DND-41 (cell line): ENCODE results near the gene TEF.

ENCODE experiments used
- ATAC-seq: fragments of 200-7000 bp; cut with Tn5 transposase; 3 replicates; pipeline ENCODE4 v1.9.1; 2021; ENCODE audit warnings: low read depth; ENCODE audit not compliant: insufficient read depth
- DNase-seq: peaks from one replicate; pipeline ENCODE4 v3.0.0-alpha.2; 2020
- H2AFZ ChIP-seq: 2 replicates; pipeline ENCODE4 v1.6.0; 2012; ENCODE audit warnings: low read depth, low read length
- H3K27ac ChIP-seq: 2 replicates; pipeline ENCODE4 v1.5.1; 2012; ENCODE audit warnings: low read length, inconsistent platforms
- H3K27me3 ChIP-seq: fragments of 200-600 bp; sonication (generic); 2 replicates; pipeline ENCODE4 v1.6.0; 2012; ENCODE audit warnings: low read length, mild to moderate bottlenecking, inconsistent platforms; ENCODE audit not compliant: insufficient read depth, poor library complexity
- H3K36me3 ChIP-seq: 2 replicates; pipeline ENCODE4 v1.5.1; 2012; ENCODE audit warnings: low read length, inconsistent platforms; ENCODE audit not compliant: insufficient read depth
- H3K4me1 ChIP-seq: 2 replicates; pipeline ENCODE4 v1.5.1; 2012; ENCODE audit warnings: mild to moderate bottlenecking, low read length; ENCODE audit not compliant: insufficient read depth
- H3K4me2 ChIP-seq: 2 replicates; pipeline ENCODE4 v1.6.0; 2012; ENCODE audit warnings: mild to moderate bottlenecking, moderate library complexity, low read length, inconsistent platforms; ENCODE audit not compliant: insufficient read depth
- H3K4me3 ChIP-seq, 2 experiments: fragments of 200-600 bp in 1 of 2; shearing (Covaris generic) in 1 of 2; 2 replicates each; pipeline ENCODE4 v1.5.1; 2012 to 2016; ENCODE audit warnings: inconsistent platforms in 2 of 2, low read length in 2 of 2, mild to moderate bottlenecking in 2 of 2, low read depth in 1 of 2, moderate library complexity in 1 of 2
- H3K79me2 ChIP-seq: 2 replicates; pipeline ENCODE4 v1.6.0; 2012; ENCODE audit warnings: low read length, inconsistent platforms; ENCODE audit not compliant: insufficient read depth
- H3K9ac ChIP-seq: 2 replicates; pipeline ENCODE4 v1.6.0; 2012; ENCODE audit warnings: low read depth, mild to moderate bottlenecking, inconsistent platforms, low read length, moderate library complexity
- H3K9me3 ChIP-seq: 2 replicates; pipeline ENCODE4 v1.5.1; 2012; ENCODE audit warnings: low read length, moderate library complexity, mild to moderate bottlenecking, inconsistent platforms; ENCODE audit not compliant: insufficient read depth, severe bottlenecking
- H4K20me1 ChIP-seq: 2 replicates; pipeline ENCODE4 v1.6.0; 2012; ENCODE audit warnings: low read length; ENCODE audit not compliant: insufficient read depth
- CTCF ChIP-seq: IDR thresholded peaks from 2 replicates; pipeline ENCODE4 v1.5.1; 2012; ENCODE audit warnings: borderline replicate concordance, low read length, moderate library complexity, mild to moderate bottlenecking; ENCODE audit not compliant: poor library complexity, severe bottlenecking; ENCODE audit errors: extremely low read depth
- EZH2 ChIP-seq: IDR thresholded peaks from 3 replicates; pipeline ENCODE4 v1.6.1; 2012; ENCODE audit warnings: borderline replicate concordance, low read depth, mild to moderate bottlenecking, moderate library complexity, low read length, inconsistent platforms; ENCODE audit not compliant: severe bottlenecking

Gene TEF

DNA sequence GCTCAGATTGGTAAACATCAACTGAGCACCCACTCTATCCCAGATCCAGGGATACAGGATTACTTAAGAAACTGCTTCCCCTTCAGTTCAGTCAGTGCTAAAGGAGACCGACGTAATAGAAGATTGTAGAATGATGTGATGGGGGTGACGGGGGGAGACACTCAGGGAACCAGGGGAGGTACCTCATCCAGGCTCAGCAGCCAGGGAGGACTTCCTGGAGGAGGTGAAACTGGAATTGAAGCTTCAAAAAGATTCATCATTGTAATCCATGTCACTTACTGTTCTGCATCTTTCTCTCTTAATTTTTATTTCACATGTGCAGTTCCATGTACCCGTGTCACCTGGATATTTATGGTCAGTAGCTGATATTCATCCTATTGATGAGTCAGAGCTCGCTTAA lies 19.1 kb upstream of the TEF start:
- H4K20me1 ChIP-seq, result peaks cover 10% of the 10 kb centered on the region
- no peak for ATAC-seq
- no peak for TF ChIP-seq EZH2
- no peak for TF ChIP-seq CTCF
- H3K4me2 ChIP-seq, result no peak overlapping the region
- H3K9me3 ChIP-seq, result no peaks in the 10 kb centered on the region
- H3K4me1 ChIP-seq, result no peaks in the 10 kb centered on the region
- no peak overlapping the region for H3K9ac ChIP-seq
- H3K27me3 ChIP-seq, result peaks cover 6% of the 10 kb centered on the region
- no peaks in the 10 kb centered on the region for H3K79me2 ChIP-seq
- H3K27ac ChIP-seq, result no peak overlapping the region
- no peak overlapping the region for H2AFZ ChIP-seq
- H3K36me3 ChIP-seq, result peaks cover 14% of the 10 kb centered on the region
- no peak for DNase-seq
- H3K4me3 ChIP-seq, result no peak overlapping the region

- H3K4me2 ChIP-seq, result no peak overlapping the region
- H3K27ac ChIP-seq, result no peak overlapping the region
- DNase-seq (no peak), ATAC-seq (no peak)
- no peak overlapping the region for H2AFZ ChIP-seq
- H3K79me2 ChIP-seq, result no peaks in the 10 kb centered on the region
- H3K4me3 ChIP-seq, result no peak overlapping the region
- H3K4me1 ChIP-seq, result no peaks in the 10 kb centered on the region
- H3K9ac ChIP-seq, result no peak overlapping the region
- H3K36me3 ChIP-seq, result no peaks in the 10 kb centered on the region
- TF ChIP-seq CTCF (no peak), EZH2 (no peak)
- H3K9me3 ChIP-seq, result no peaks in the 10 kb centered on the region
- H4K20me1 ChIP-seq, result no peaks in the 10 kb centered on the region
- H3K27me3 ChIP-seq, result peaks cover 11% of the 10 kb centered on the region
These were observed 17.5 kb upstream of the TEF start for GRCh38 chr22:41364233-41364632.

DNA sequence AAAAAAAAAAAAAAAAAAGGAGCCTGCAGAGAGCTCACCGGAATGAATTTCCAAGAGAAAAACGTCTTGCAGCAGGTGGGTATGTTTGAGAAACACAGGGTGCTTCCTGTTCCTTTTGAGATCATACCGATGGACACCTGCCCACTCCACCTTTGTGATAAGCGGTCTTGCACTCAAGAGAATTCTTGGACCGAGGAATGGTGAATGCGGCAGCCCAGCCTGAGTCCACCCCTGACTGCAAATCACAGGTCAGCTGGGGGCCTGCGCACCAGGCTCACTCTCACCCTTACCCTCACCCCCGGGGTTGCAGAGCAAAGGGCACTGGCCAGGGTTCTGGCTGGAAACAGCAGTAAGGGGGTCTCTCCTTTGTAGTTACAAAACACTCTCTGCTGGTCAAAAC lies 16.8 kb upstream of the TEF start:
- Histone ChIP-seq H3K36me3 (no peaks in the 10 kb centered on the region), H3K4me3 (no peak overlapping the region), H3K27me3 (peaks cover 11% of the 10 kb centered on the region), H3K27ac (no peak overlapping the region), H3K4me1 (no peaks in the 10 kb centered on the region), H3K9ac (no peak overlapping the region), H3K9me3 (no peaks in the 10 kb centered on the region), H2AFZ (no peak overlapping the region), H3K79me2 (no peaks in the 10 kb centered on the region), H3K4me2 (no peak overlapping the region), H4K20me1 (no peaks in the 10 kb centered on the region)
- ATAC-seq (no peak), DNase-seq (no peak)
- TF ChIP-seq EZH2 (no peak), CTCF (no peak)

DNA sequence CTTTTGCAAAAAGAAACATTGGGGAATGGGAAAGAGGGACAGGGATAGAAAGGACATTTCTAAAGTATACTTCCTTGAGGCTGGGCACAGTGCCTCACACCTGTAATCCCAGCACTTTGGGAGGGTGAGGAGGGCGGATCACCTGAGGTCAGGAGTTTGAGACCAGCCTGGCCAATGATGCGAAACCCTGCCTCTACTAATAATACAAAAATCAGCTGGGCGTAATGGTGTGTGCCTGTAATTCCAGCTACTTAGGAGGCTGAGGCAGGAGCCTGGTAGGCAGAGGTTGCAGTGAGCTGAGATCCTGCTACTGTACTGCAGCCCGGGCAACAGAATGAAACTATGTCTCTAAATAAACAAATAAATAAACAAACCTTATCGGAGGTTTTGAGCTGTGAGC lies 16.3 kb upstream of the TEF start:
- Histone ChIP-seq H3K4me2 (no peak overlapping the region), H3K27me3 (peaks cover 11% of the 10 kb centered on the region), H3K9ac (no peak overlapping the region), H3K79me2 (no peaks in the 10 kb centered on the region), H3K9me3 (no peaks in the 10 kb centered on the region), H3K4me3 (no peak overlapping the region), H4K20me1 (no peaks in the 10 kb centered on the region), H3K36me3 (no peaks in the 10 kb centered on the region), H2AFZ (no peak overlapping the region), H3K4me1 (no peaks in the 10 kb centered on the region), H3K27ac (no peak overlapping the region)
- no peak for DNase-seq
- TF ChIP-seq EZH2, result no peak
- TF ChIP-seq CTCF, result no peak
- ATAC-seq, result no peak
